Measurements from ENCODE around the gene SPATA33. TPM values are rescaled to one million over a fixed set of nuclear protein-coding genes. Genes with fewer than 3 reads are reported as not detected.

Gene SPATA33
- total RNA-seq, 1 experiment from 2014 or later, result 17.4 TPM

DNA sequence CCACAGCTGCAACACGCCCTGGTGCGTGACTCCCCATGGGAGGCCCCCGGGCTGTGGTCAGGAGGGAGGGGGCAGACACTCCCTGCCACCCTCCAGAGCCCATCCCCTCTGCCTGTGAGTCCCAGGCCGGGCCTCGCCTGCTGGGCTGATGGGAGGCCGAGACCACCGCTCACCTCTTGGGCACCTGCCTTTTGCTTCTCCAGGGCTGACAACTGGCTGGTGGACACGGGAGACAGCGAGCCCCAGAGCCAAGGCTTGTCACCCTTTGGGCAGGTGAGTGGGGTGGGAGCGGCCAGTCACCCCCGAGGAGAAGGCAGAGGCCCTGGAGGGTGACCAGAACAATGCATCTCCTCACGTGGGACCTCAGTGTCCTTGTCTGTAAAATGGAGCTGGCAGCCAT lies 21.0 kb upstream of the SPATA33 start:
- H3K4ac ChIP-seq (ENCODE audit: low read depth, low read length), result no peak overlapping the region
- H3K4me1 ChIP-seq (ENCODE audit: insufficient read depth, low read length), result no peaks in the 10 kb centered on the region
- no peak overlapping the region for H4K8ac ChIP-seq (replicated peaks; ENCODE audit: insufficient read length, low read depth, low read length)
- H3K9ac ChIP-seq (ENCODE audit: extremely low read depth, insufficient read length, low read length), result no peak overlapping the region
- no peaks in the 10 kb centered on the region for H3K79me2 ChIP-seq (ENCODE audit: insufficient read depth, low read length)
- no peaks in the 10 kb centered on the region for H3K9me3 Mint-ChIP-seq
- H4K91ac ChIP-seq (ENCODE audit: insufficient read length, low read depth, low read length), result no peak overlapping the region
- H3K23ac ChIP-seq (ENCODE audit: insufficient read length, low read depth, low read length), result no peak overlapping the region
- H2AFZ ChIP-seq (ENCODE audit: low read length), result no peak overlapping the region
- no peaks in the 10 kb centered on the region for H3K23me2 ChIP-seq (ENCODE audit: insufficient read length, low read depth, low read length, poor library complexity, severe bottlenecking)
- H2BK12ac ChIP-seq (ENCODE audit: insufficient read length, low read depth, low read length), result no peak overlapping the region
- peaks cover 7 to 11% of the 10 kb centered on the region in 2 experiments for H3K4me1 Mint-ChIP-seq
- no peak overlapping the region for H2BK15ac ChIP-seq (ENCODE audit: low read depth, low read length)
- H3K27ac ChIP-seq (ENCODE audit: insufficient read length, low read depth, low read length), result no peak overlapping the region
- H2BK5ac ChIP-seq (ENCODE audit: insufficient read length, low read length), result no peak overlapping the region
- no peak overlapping the region for H3K27ac Mint-ChIP-seq
- no peak overlapping the region for H2BK120ac ChIP-seq (ENCODE audit: low read depth, low read length, poor library complexity, severe bottlenecking)
- no peak overlapping the region for H3T11ph ChIP-seq (ENCODE audit: low read length)
- H3K4me3 Mint-ChIP-seq, result no peak overlapping the region
- no peak overlapping the region for H3K56ac ChIP-seq (ENCODE audit: insufficient read length, low read depth, low read length)
- TF ChIP-seq, protein P1, sequence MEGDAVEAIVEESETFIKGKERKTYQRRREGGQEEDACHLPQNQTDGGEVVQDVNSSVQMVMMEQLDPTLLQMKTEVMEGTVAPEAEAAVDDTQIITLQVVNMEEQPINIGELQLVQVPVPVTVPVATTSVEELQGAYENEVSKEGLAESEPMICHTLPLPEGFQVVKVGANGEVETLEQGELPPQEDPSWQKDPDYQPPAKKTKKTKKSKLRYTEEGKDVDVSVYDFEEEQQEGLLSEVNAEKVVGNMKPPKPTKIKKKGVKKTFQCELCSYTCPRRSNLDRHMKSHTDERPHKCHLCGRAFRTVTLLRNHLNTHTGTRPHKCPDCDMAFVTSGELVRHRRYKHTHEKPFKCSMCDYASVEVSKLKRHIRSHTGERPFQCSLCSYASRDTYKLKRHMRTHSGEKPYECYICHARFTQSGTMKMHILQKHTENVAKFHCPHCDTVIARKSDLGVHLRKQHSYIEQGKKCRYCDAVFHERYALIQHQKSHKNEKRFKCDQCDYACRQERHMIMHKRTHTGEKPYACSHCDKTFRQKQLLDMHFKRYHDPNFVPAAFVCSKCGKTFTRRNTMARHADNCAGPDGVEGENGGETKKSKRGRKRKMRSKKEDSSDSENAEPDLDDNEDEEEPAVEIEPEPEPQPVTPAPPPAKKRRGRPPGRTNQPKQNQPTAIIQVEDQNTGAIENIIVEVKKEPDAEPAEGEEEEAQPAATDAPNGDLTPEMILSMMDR (conservative IDR thresholded peaks at IDR 0.05), result no peak
- WGBS (ENCODE audit: extremely low coverage, insufficient read length, low lambda C conversion rate), result no CpG with 5 or more reads among the region's 12 CpGs
- peaks cover 2% of the 10 kb centered on the region; the same call in 1 of the 2 replicates for H3K27me3 ChIP-seq (ENCODE audit: insufficient read depth, low read length)
- H2AK5ac ChIP-seq (ENCODE audit: insufficient read length, low read length), result no peak overlapping the region
- no peak overlapping the region for H2BK20ac ChIP-seq (ENCODE audit: low read depth, low read length, poor library complexity, severe bottlenecking)
- no peaks in the 10 kb centered on the region for H3K36me3 Mint-ChIP-seq (ENCODE audit: insufficient read depth in 1 of 3, low read depth in 3 of 3)
- H3K4me2 ChIP-seq (ENCODE audit: insufficient read depth, insufficient read length, low read length), result no peak overlapping the region
- no peaks in the 10 kb centered on the region for H4K20me1 ChIP-seq (ENCODE audit: control insufficient read depth, insufficient read depth, insufficient read length)
- H3K9me3 ChIP-seq (ENCODE audit: control insufficient read depth, low read depth, low read length), result no peaks in the 10 kb centered on the region
- H4K5ac ChIP-seq (ENCODE audit: insufficient read length, low read depth, low read length), result no peak overlapping the region
- H3K18ac ChIP-seq (ENCODE audit: insufficient read length, low read depth, low read length), result no peak overlapping the region
- DNase-seq, result no peak
- peaks cover 16% of the 10 kb centered on the region for H3K27me3 Mint-ChIP-seq (ENCODE audit: low read depth)
- no peaks in the 10 kb centered on the region for H3K79me1 ChIP-seq (ENCODE audit: insufficient read depth, low read depth, low read length, poor library complexity, severe bottlenecking)
- no peak overlapping the region; the same call in 1 of the 2 replicates for H3K14ac ChIP-seq (ENCODE audit: insufficient read depth, low read length)
